Gastroesophageal sphincter (tissue), 3 donors: ENCODE measurements around the gene RUFY4.

Experiments used
- EP300 ChIP-seq: sonication (generic); formaldehyde crosslinking; IDR thresholded peaks from one replicate; pipeline ENCODE4 v1.6.1; 2017; ENCODE audit warnings: antibody characterized with exemption, mild to moderate bottlenecking
- POLR2A ChIP-seq, 2 donors: fragments of 450-650 bp; IDR thresholded peaks; one replicate each; pipeline ENCODE4 v1.6.1; 2017; ENCODE audit warnings: antibody characterized with exemption in 2 of 2, mild to moderate bottlenecking in 2 of 2, moderate library complexity in 1 of 2
- TF ChIP-seq, protein P1 (sequence below), 4 experiments: fragments of 200-600 bp in 2 of 4; fragments of 450-650 bp in 2 of 4; sonication (generic) in 1 of 4; IDR thresholded peaks; one replicate each; pipeline ENCODE4 v1.5.1; 2017 to 2019; ENCODE audit warnings: antibody characterized with exemption in 4 of 4, mild to moderate bottlenecking in 2 of 4, moderate library complexity in 2 of 4

DNA sequence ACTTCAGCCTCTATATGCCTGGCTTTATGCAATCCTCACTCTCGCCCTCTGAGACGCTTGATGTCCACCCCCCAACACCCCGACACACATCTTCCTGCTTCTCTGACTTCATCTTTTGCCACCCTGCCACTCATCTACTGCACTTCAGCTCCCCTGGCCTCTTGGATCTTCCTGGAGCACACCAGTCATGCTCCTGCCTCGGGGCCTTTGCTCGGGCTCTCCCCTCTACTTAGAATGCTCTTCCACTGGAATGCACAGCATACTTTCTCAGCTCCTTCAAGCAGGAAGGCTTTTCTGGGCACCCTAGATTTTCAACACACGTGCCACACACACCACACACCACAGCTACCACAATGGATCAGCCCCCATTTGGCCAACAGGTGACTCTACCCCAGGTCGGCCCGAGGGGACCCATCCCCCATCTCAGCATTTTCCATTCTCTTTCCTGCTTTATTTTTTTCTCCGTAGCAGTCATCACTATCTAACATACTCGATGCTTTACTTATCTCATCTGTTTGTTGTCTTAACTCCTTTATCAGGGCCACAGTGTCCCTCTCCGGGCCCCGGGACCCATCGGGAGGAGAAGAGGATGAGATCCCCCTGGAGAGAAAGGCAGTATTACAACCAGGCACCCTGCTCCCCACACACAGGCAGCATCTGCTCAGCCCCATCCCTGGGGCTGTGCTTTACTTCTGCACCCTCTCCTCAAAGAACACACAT lies 2.3 kb downstream of the RUFY4 start:
- TF ChIP-seq, protein P1, sequence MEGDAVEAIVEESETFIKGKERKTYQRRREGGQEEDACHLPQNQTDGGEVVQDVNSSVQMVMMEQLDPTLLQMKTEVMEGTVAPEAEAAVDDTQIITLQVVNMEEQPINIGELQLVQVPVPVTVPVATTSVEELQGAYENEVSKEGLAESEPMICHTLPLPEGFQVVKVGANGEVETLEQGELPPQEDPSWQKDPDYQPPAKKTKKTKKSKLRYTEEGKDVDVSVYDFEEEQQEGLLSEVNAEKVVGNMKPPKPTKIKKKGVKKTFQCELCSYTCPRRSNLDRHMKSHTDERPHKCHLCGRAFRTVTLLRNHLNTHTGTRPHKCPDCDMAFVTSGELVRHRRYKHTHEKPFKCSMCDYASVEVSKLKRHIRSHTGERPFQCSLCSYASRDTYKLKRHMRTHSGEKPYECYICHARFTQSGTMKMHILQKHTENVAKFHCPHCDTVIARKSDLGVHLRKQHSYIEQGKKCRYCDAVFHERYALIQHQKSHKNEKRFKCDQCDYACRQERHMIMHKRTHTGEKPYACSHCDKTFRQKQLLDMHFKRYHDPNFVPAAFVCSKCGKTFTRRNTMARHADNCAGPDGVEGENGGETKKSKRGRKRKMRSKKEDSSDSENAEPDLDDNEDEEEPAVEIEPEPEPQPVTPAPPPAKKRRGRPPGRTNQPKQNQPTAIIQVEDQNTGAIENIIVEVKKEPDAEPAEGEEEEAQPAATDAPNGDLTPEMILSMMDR (IDR thresholded peaks at IDR 0.05), result no peak
- TF ChIP-seq EP300, result no peak
- TF ChIP-seq POLR2A (IDR thresholded peaks at IDR 0.05), result no peak
